K562 (cell line): ENCODE measurements around the gene TRIM33. TPM values are rescaled to one million over a fixed set of nuclear protein-coding genes. Genes with fewer than 3 reads are reported as not detected.

Source experiments
- CBX8 ChIP-seq: fragments of 200-600 bp; sonication (generic); IDR thresholded peaks from 2 replicates; pipeline ENCODE4 v1.6.1; 2012; ENCODE audit warnings: borderline replicate concordance, mixed run types, low read depth, mild to moderate bottlenecking, moderate library complexity, mixed read lengths, low read length, control low read depth, inconsistent platforms; ENCODE audit not compliant: poor library complexity, severe bottlenecking; ENCODE audit errors: extremely low read depth
- CREB1 ChIP-seq, 2 experiments: sonication (generic) in 1 of 2; formaldehyde crosslinking in 1 of 2; IDR thresholded peaks; 2 replicates each; pipeline versions ENCODE4 v1.6.1 to v1.8.0; 2012 to 2022; ENCODE audit warnings: inconsistent platforms in 1 of 2, mild to moderate bottlenecking in 1 of 2, missing genetic modification reagents in 1 of 2, moderate library complexity in 1 of 2
- ERF ChIP-seq: fragments of 450-650 bp; formaldehyde crosslinking; IDR thresholded peaks from 2 replicates; pipeline ENCODE4 v1.4.0; 2020; ENCODE audit warnings: mild to moderate bottlenecking, mixed read lengths
- IFI16 ChIP-seq: fragments of 250-450 bp; sonication (Bioruptor Pico); IDR thresholded peaks from 2 replicates; pipeline ENCODE4 v2.1.2; 2022; ENCODE audit warnings: mild to moderate bottlenecking, inconsistent platforms
- JUN ChIP-seq, 2 experiments: sonication (generic) in 1 of 2; formaldehyde crosslinking in 1 of 2; IDR thresholded peaks; 2 replicates each; pipeline versions ENCODE4 v1.6.1 to v1.8.0; 2012 to 2022; ENCODE audit warnings: borderline replicate concordance in 2 of 2, mild to moderate bottlenecking in 2 of 2, improper control_type of control experiment in 1 of 2, low read depth in 1 of 2, low read length in 1 of 2, missing genetic modification reagents in 1 of 2
- LARP7 ChIP-seq: fragments of 450-650 bp; IDR thresholded peaks from 2 replicates; pipeline ENCODE4 v1.6.1; 2016
- MCM7 ChIP-seq, 2 experiments: fragments of 450-650 bp; IDR thresholded peaks; 2 replicates each; pipeline ENCODE4 v1.6.1; 2016 to 2018
- MEF2A ChIP-seq: IDR thresholded peaks from 2 replicates; pipeline ENCODE4 v1.6.1; 2011; ENCODE audit warnings: low read depth, mild to moderate bottlenecking, low read length, moderate library complexity; ENCODE audit not compliant: control insufficient read depth
- NFYB ChIP-seq: IDR thresholded peaks from 2 replicates; pipeline ENCODE4 v1.6.1; 2011; ENCODE audit warnings: mild to moderate bottlenecking, moderate library complexity; ENCODE audit not compliant: insufficient read length; ENCODE audit errors: extremely low read depth
- POLR2A ChIP-seq: fragments of 450-650 bp; conservative IDR thresholded peaks from 2 replicates; pipeline ENCODE4 v1.6.1; 2016
- RHOXF2B ChIP-seq: fragments of 250-450 bp; sonication (Bioruptor Pico); conservative IDR thresholded peaks from 2 replicates; pipeline ENCODE4 v1.5.1; 2021
- SMAD3 ChIP-seq: fragments of 450-650 bp; formaldehyde crosslinking; conservative IDR thresholded peaks from 2 replicates; pipeline ENCODE4 v1.4.0; 2020; ENCODE audit warnings: mild to moderate bottlenecking
- ZKSCAN3 ChIP-seq: fragments of 250-450 bp; sonication (Bioruptor Pico); IDR thresholded peaks from 2 replicates; pipeline ENCODE4 v1.4.0; 2020
- ZNF165 ChIP-seq: fragments of 250-450 bp; sonication (Bioruptor Pico); IDR thresholded peaks from 2 replicates; pipeline ENCODE4 v1.4.0; 2020; ENCODE audit warnings: borderline replicate concordance
- ZNF212 ChIP-seq: fragments of 450-650 bp; formaldehyde crosslinking; IDR thresholded peaks from 2 replicates; pipeline ENCODE4 v1.4.0; 2020; ENCODE audit warnings: mild to moderate bottlenecking
- ZNF696 ChIP-seq: fragments of 250-450 bp; sonication (Bioruptor Pico); conservative IDR thresholded peaks from 2 replicates; pipeline ENCODE4 v1.4.0; 2020; ENCODE audit warnings: mild to moderate bottlenecking, moderate library complexity
- ZNF75A ChIP-seq: fragments of 450-650 bp; formaldehyde crosslinking; IDR thresholded peaks from 2 replicates; pipeline ENCODE4 v1.4.0; 2020; ENCODE audit warnings: mild to moderate bottlenecking
- polyA plus RNA-seq, 8 experiments: library from polyadenylated mRNA; depleted of rRNA in 4 of 8; stranded (reverse) in 5 of 8; unstranded in 3 of 8; fragments of >200 nt; fragmentation: Nextera tagmentation in 2 of 8; fragmentation: Illumina TruSeq in 1 of 8; extraction: Ambion mirVana in 2 of 8; extraction: Trizol in 1 of 8; gene quantifications; 2 replicates each; pipeline versions ENCODE4 v1.2.1 to v1.2.3, GENCODE V29; 2011 to 2014; ENCODE audit warnings: inconsistent platforms in 1 of 8, missing spikeins in 1 of 8
- total RNA-seq, 7 experiments: library from RNA; depleted of rRNA in 6 of 7; stranded (reverse); fragments of >200 nt in 6 of 7; fragmentation: Illumina TruSeq in 2 of 7; extraction: Trizol in 2 of 7; gene quantifications; 2 replicates each; pipeline versions ENCODE4 v1.2.1 to v1.2.3, GENCODE V29; 2011 to 2021; ENCODE audit warnings: low replicate concordance in 1 of 7
- TF ChIP-seq, protein P1 (sequence below): sonication (generic); formaldehyde crosslinking; IDR thresholded peaks from 2 replicates; pipeline ENCODE4 v1.8.0; 2022; ENCODE audit warnings: mild to moderate bottlenecking, missing genetic modification reagents
- TF ChIP-seq, protein P2 (sequence below): fragments of 450-650 bp; formaldehyde crosslinking; IDR thresholded peaks from 2 replicates; pipeline ENCODE4 v1.4.0; 2020; ENCODE audit warnings: mild to moderate bottlenecking, moderate library complexity
- TF ChIP-seq, protein P3 (sequence below): fragments of 250-450 bp; sonication (Bioruptor Pico); IDR thresholded peaks from 2 replicates; pipeline ENCODE4 v1.8.0; 2021; ENCODE audit warnings: mild to moderate bottlenecking, moderate library complexity
- TF ChIP-seq, protein P4 (sequence below): fragments of 450-650 bp; formaldehyde crosslinking; conservative IDR thresholded peaks from 2 replicates; pipeline ENCODE4 v1.4.0; 2022; ENCODE audit warnings: mild to moderate bottlenecking, missing genetic modification characterization

The TRIM33 gene
- total and polyA plus RNA-seq, 9 of the 15 experiments (the other 6 are each of a cell fraction or from before 2014, with no cell fraction given) = 9.3 to 58.4 (median 40.2) TPM

DNA sequence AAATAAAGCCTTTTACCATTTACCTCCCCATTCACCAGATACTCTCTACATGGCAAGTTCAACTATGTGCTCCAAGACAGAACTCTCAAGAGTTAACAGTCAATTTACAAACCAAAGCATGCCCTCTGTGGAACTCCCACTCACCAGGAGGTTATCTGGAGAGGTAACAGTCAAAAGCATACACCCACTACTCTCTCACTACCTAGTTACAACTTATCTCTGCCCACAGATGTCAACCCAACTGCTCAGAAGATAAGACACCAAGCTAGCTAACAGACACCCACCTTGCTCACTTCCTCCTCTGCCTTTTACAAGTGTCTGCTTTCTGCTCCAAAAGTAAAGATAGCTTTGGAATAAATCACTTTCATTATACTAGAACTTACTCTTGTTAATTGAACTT lies 131.0 kb downstream of the TRIM33 start (continued):
- TF ChIP-seq, protein P1, sequence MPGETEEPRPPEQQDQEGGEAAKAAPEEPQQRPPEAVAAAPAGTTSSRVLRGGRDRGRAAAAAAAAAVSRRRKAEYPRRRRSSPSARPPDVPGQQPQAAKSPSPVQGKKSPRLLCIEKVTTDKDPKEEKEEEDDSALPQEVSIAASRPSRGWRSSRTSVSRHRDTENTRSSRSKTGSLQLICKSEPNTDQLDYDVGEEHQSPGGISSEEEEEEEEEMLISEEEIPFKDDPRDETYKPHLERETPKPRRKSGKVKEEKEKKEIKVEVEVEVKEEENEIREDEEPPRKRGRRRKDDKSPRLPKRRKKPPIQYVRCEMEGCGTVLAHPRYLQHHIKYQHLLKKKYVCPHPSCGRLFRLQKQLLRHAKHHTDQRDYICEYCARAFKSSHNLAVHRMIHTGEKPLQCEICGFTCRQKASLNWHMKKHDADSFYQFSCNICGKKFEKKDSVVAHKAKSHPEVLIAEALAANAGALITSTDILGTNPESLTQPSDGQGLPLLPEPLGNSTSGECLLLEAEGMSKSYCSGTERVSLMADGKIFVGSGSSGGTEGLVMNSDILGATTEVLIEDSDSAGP (CRISPR knock-in tag) = no peak
- TF ChIP-seq CREB1 (IDR thresholded peaks at IDR 0.05) = peak; percentile 87
- no peak for TF ChIP-seq CREB1 (CRISPR knock-in tag; IDR thresholded peaks at IDR 0.05)
- TF ChIP-seq SMAD3 = peak; percentile 93
- no peak for TF ChIP-seq ZNF75A
- TF ChIP-seq ZNF212 = no peak
- TF ChIP-seq, protein P2, sequence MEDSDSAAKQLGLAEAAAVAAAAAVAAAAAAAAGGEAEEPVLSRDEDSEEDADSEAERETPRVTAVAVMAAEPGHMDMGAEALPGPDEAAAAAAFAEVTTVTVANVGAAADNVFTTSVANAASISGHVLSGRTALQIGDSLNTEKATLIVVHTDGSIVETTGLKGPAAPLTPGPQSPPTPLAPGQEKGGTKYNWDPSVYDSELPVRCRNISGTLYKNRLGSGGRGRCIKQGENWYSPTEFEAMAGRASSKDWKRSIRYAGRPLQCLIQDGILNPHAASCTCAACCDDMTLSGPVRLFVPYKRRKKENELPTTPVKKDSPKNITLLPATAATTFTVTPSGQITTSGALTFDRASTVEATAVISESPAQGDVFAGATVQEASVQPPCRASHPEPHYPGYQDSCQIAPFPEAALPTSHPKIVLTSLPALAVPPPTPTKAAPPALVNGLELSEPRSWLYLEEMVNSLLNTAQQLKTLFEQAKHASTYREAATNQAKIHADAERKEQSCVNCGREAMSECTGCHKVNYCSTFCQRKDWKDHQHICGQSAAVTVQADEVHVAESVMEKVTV = no peak
- TF ChIP-seq JUN (IDR thresholded peaks at IDR 0.05; ENCODE audit: borderline replicate concordance, low read depth, low read length) = peak; percentile 67; the same call in 1 of the 2 replicates
- TF ChIP-seq JUN (CRISPR knock-in tag; IDR thresholded peaks at IDR 0.05; ENCODE audit: borderline replicate concordance) = no peak
- TF ChIP-seq, protein P3, sequence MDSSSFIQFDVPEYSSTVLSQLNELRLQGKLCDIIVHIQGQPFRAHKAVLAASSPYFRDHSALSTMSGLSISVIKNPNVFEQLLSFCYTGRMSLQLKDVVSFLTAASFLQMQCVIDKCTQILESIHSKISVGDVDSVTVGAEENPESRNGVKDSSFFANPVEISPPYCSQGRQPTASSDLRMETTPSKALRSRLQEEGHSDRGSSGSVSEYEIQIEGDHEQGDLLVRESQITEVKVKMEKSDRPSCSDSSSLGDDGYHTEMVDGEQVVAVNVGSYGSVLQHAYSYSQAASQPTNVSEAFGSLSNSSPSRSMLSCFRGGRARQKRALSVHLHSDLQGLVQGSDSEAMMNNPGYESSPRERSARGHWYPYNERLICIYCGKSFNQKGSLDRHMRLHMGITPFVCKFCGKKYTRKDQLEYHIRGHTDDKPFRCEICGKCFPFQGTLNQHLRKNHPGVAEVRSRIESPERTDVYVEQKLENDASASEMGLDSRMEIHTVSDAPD (CRISPR knock-in tag) = no peak
- no peak for TF ChIP-seq ZNF696 (CRISPR knock-in tag)
- no peak for TF ChIP-seq CBX8
- no peak for TF ChIP-seq ZNF165 (CRISPR knock-in tag)
- TF ChIP-seq ZKSCAN3 (CRISPR knock-in tag) = no peak
- TF ChIP-seq RHOXF2B = 0 out of 2 replicates have a peak, but pooled peaks have one; percentile 64
- TF ChIP-seq ERF (CRISPR knock-in tag) = peak; percentile 74; the same call in 1 of the 2 replicates
- no peak for TF ChIP-seq POLR2A
- peak; percentile 90 for TF ChIP-seq MEF2A
- TF ChIP-seq LARP7 = 0 out of 2 replicates have a peak, but pooled peaks have one; percentile 31
- no peak for TF ChIP-seq IFI16 (CRISPR knock-in tag)
- TF ChIP-seq, protein P4, sequence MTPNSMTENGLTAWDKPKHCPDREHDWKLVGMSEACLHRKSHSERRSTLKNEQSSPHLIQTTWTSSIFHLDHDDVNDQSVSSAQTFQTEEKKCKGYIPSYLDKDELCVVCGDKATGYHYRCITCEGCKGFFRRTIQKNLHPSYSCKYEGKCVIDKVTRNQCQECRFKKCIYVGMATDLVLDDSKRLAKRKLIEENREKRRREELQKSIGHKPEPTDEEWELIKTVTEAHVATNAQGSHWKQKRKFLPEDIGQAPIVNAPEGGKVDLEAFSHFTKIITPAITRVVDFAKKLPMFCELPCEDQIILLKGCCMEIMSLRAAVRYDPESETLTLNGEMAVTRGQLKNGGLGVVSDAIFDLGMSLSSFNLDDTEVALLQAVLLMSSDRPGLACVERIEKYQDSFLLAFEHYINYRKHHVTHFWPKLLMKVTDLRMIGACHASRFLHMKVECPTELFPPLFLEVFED (CRISPR knock-in tag) = peak; percentile 82; the same call in 1 of the 2 replicates
- TF ChIP-seq NFYB = no peak
- TF ChIP-seq MCM7 (IDR thresholded peaks at IDR 0.05) = no peak
